NT2/D1 (cell line): ENCODE data around the gene ETFBKMT.
"Not testable (repeated sequence)": the region's sequence is repeated elsewhere in the genome, so short reads cannot be mapped to it uniquely, and the experiment has no call there.

Source experiments
- DNase-seq: peaks from one replicate; pipeline ENCODE4 v3.0.0-alpha.2; 2011; ENCODE audit warnings: low read depth, low spot score
- H3K27me3 ChIP-seq: 2 replicates; pipeline ENCODE4 v1.6.0; 2011; ENCODE audit warnings: mild to moderate bottlenecking; ENCODE audit not compliant: insufficient read length, insufficient read depth
- H3K36me3 ChIP-seq: 2 replicates; pipeline ENCODE4 v1.6.1; 2011; ENCODE audit warnings: mild to moderate bottlenecking, low read length, mixed read lengths; ENCODE audit not compliant: insufficient read depth, insufficient read length
- H3K4me1 ChIP-seq: 2 replicates; pipeline ENCODE4 v1.5.1; 2011; ENCODE audit not compliant: insufficient read depth, insufficient read length
- H3K4me3 ChIP-seq: 2 replicates; pipeline ENCODE4 v1.5.1; 2011; ENCODE audit warnings: low read depth; ENCODE audit not compliant: insufficient read length
- H3K9ac ChIP-seq: 2 replicates; pipeline ENCODE4 v1.6.0; 2011; ENCODE audit warnings: low read depth; ENCODE audit not compliant: insufficient read length
- H3K9me3 ChIP-seq: 2 replicates; pipeline ENCODE4 v1.5.1; 2011; ENCODE audit warnings: mild to moderate bottlenecking, low read length; ENCODE audit not compliant: insufficient read depth
- SUZ12 ChIP-seq: IDR thresholded peaks from 2 replicates; pipeline ENCODE4 v1.6.1; 2011; ENCODE audit not compliant: insufficient read length, insufficient read depth; ENCODE audit errors: extremely low read depth
- YY1 ChIP-seq: IDR thresholded peaks from 2 replicates; pipeline ENCODE4 v1.6.1; 2011; ENCODE audit not compliant: insufficient read length, insufficient read depth
- ZNF274 ChIP-seq: IDR thresholded peaks from 2 replicates; pipeline ENCODE4 v1.6.1; 2011; ENCODE audit warnings: mild to moderate bottlenecking, low read depth, low read length

The ETFBKMT gene

GRCh38 chr12:31682136-31682962, 22.9 kb downstream of the ETFBKMT start:
- H3K4me3 ChIP-seq = no peak overlapping the region
- TF ChIP-seq SUZ12 (no peak), YY1 (no peak), ZNF274 (no peak)
- DNase-seq = peak; percentile 99

GRCh38 chr12:31685801-31686200, 26.3 kb downstream of the ETFBKMT start:
- no peak for DNase-seq
- Histone ChIP-seq H3K9ac (no peak overlapping the region), H3K4me3 (no peak overlapping the region), H3K36me3 (no peaks in the 10 kb centered on the region), H3K27me3 (no peaks in the 10 kb centered on the region), H3K9me3 (peaks cover 28% of the 10 kb centered on the region), H3K4me1 (no peaks in the 10 kb centered on the region)
- TF ChIP-seq SUZ12 (no peak), ZNF274 (no peak), YY1 (no peak)

More at GRCh38 chr12:31682136-31682962, 22.9 kb downstream of the ETFBKMT start:
- H3K4me1 ChIP-seq = no peaks in the 10 kb centered on the region
- peaks cover 28% of the 10 kb centered on the region for H3K9me3 ChIP-seq
- H3K9ac ChIP-seq = no peak overlapping the region
- no peaks in the 10 kb centered on the region for H3K27me3 ChIP-seq
- H3K36me3 ChIP-seq = no peaks in the 10 kb centered on the region

- H3K9ac ChIP-seq = no peak overlapping the region
- no peak for TF ChIP-seq ZNF274
- no peak for TF ChIP-seq YY1
- TF ChIP-seq SUZ12 = no peak
- no peaks in the 10 kb centered on the region for H3K36me3 ChIP-seq
- no peaks in the 10 kb centered on the region for H3K27me3 ChIP-seq
- H3K9me3 ChIP-seq = peaks cover 28% of the 10 kb centered on the region
- H3K4me3 ChIP-seq = no peak overlapping the region
- no peak for DNase-seq
- no peaks in the 10 kb centered on the region for H3K4me1 ChIP-seq
These were observed 27.6 kb downstream of the ETFBKMT start for GRCh38 chr12:31687101-31687527.

- not testable (repeated sequence) for H3K9me3 ChIP-seq, H3K36me3 ChIP-seq, H3K4me3 ChIP-seq, DNase-seq, H3K27me3 ChIP-seq, H3K9ac ChIP-seq, H3K4me1 ChIP-seq
These were observed 30.4 kb downstream of the ETFBKMT start for GRCh38 chr12:31689921-31690320.

- Histone ChIP-seq H3K9me3 (peaks cover under 1% of the 10 kb centered on the region; the same call in 1 of the 2 replicates), H3K9ac (no peak overlapping the region), H3K4me3 (no peak overlapping the region), H3K27me3 (no peaks in the 10 kb centered on the region), H3K4me1 (no peaks in the 10 kb centered on the region), H3K36me3 (peaks cover 2% of the 10 kb centered on the region)
- TF ChIP-seq YY1 = no peak
- no peak for TF ChIP-seq SUZ12
- no peak for TF ChIP-seq ZNF274
- DNase-seq = peak; percentile 57
These were observed 42.6 kb downstream of the ETFBKMT start for GRCh38 chr12:31702047-31702446.

- H3K4me3 ChIP-seq = no peak overlapping the region
- no peaks in the 10 kb centered on the region for H3K27me3 ChIP-seq
- no peak for DNase-seq
- no peaks in the 10 kb centered on the region for H3K36me3 ChIP-seq
- TF ChIP-seq SUZ12 (no peak), ZNF274 (no peak), YY1 (no peak)
- H3K9me3 ChIP-seq = peaks cover 20% of the 10 kb centered on the region
- H3K9ac ChIP-seq = no peak overlapping the region
- no peaks in the 10 kb centered on the region for H3K4me1 ChIP-seq
These were observed 46.1 kb downstream of the ETFBKMT start for GRCh38 chr12:31705621-31706020.

GRCh38 chr12:31708118-31708517, 48.6 kb downstream of the ETFBKMT start:
- not testable (repeated sequence) for H3K4me1 ChIP-seq, H3K9ac ChIP-seq, H3K27me3 ChIP-seq, H3K4me3 ChIP-seq, DNase-seq, H3K36me3 ChIP-seq
- H3K9me3 ChIP-seq = peaks cover 20% of the 10 kb centered on the region
